Trophoblast cell (in vitro differentiated cells and primary cell): ENCODE measurements around the gene ASB7.
A peak's percentile ranks its signal among the peaks of the same experiment; 100 is the strongest.

Source experiments
- DNase-seq, 2 donors: peaks; one replicate each; pipeline ENCODE4 v3.0.0-alpha.2; 2016
- H2AFZ ChIP-seq: 2 replicates; pipeline ENCODE4 v1.6.1; 2013; ENCODE audit warnings: low read length, moderate library complexity, mild to moderate bottlenecking; ENCODE audit not compliant: insufficient read depth, poor library complexity
- H2AK5ac ChIP-seq: 2 replicates; pipeline ENCODE4 v1.6.1; 2013; ENCODE audit warnings: mild to moderate bottlenecking, low read length
- H2BK120ac ChIP-seq: 2 replicates; pipeline ENCODE4 v1.6.1; 2013; ENCODE audit warnings: low read length, mild to moderate bottlenecking, moderate library complexity; ENCODE audit not compliant: insufficient read depth, poor library complexity
- H2BK12ac ChIP-seq: 2 replicates; pipeline ENCODE4 v1.6.1; 2013; ENCODE audit warnings: mild to moderate bottlenecking, low read length, moderate library complexity
- H2BK5ac ChIP-seq: 2 replicates; pipeline ENCODE4 v1.6.1; 2013; ENCODE audit warnings: low read length, low read depth, moderate library complexity, mild to moderate bottlenecking; ENCODE audit not compliant: poor library complexity
- H3K14ac ChIP-seq: 2 replicates; pipeline ENCODE4 v1.6.1; 2013; ENCODE audit warnings: mild to moderate bottlenecking, low read length
- H3K18ac ChIP-seq: 2 replicates; pipeline ENCODE4 v1.6.1; 2013; ENCODE audit warnings: mild to moderate bottlenecking, low read length
- H3K23ac ChIP-seq: 2 replicates; pipeline ENCODE4 v1.6.1; 2013; ENCODE audit warnings: low read length
- H3K27ac ChIP-seq: 2 replicates; pipeline ENCODE4 v1.5.1; 2013; ENCODE audit warnings: low read depth, mild to moderate bottlenecking, inconsistent platforms, low read length, moderate library complexity
- H3K27me3 ChIP-seq: 2 replicates; pipeline ENCODE4 v1.6.1; 2013; ENCODE audit warnings: inconsistent platforms, mild to moderate bottlenecking, low read length, moderate library complexity; ENCODE audit not compliant: insufficient read depth
- H3K36me3 ChIP-seq, 2 experiments: 1 replicate in 1 of 2; 2 replicates in 1 of 2; pipeline ENCODE4 v1.6.1; 2013; ENCODE audit warnings: low read length in 2 of 2, mild to moderate bottlenecking in 2 of 2, moderate library complexity in 1 of 2; ENCODE audit not compliant: insufficient read depth in 2 of 2, control insufficient read depth in 1 of 2
- H3K4ac ChIP-seq: 2 replicates; pipeline ENCODE4 v1.6.1; 2013; ENCODE audit warnings: low read depth, mild to moderate bottlenecking, low read length, moderate library complexity
- H3K4me1 ChIP-seq, 2 experiments: 1 replicate in 1 of 2; 2 replicates in 1 of 2; pipeline ENCODE4 v1.6.1; 2013; ENCODE audit warnings: low read length in 2 of 2, mild to moderate bottlenecking in 2 of 2, moderate library complexity in 1 of 2; ENCODE audit not compliant: insufficient read depth in 2 of 2, control insufficient read depth in 1 of 2
- H3K4me2 ChIP-seq: 2 replicates; pipeline ENCODE4 v1.6.1; 2013; ENCODE audit warnings: inconsistent platforms, mild to moderate bottlenecking, low read length, moderate library complexity
- H3K4me3 ChIP-seq: 2 replicates; pipeline ENCODE4 v1.5.1; 2013; ENCODE audit warnings: mild to moderate bottlenecking, low read depth, low read length, inconsistent platforms
- H3K79me1 ChIP-seq: one replicate; pipeline ENCODE4 v1.6.1; 2013; ENCODE audit warnings: low read length
- H3K79me2 ChIP-seq: 2 replicates; pipeline ENCODE4 v1.6.1; 2013; ENCODE audit warnings: low read length, mild to moderate bottlenecking; ENCODE audit not compliant: control insufficient read depth, insufficient read depth, poor library complexity
- H3K9ac ChIP-seq: 2 replicates; pipeline ENCODE4 v1.6.1; 2013; ENCODE audit warnings: mild to moderate bottlenecking, low read length
- H3K9me3 ChIP-seq: 2 replicates; pipeline ENCODE4 v1.6.1; 2013; ENCODE audit warnings: low read depth, mild to moderate bottlenecking, control low read depth, inconsistent platforms, low read length; ENCODE audit not compliant: insufficient read depth
- H4K12ac ChIP-seq: 2 replicates; pipeline ENCODE4 v1.6.1; 2013; ENCODE audit warnings: low read depth, mild to moderate bottlenecking, low read length, moderate library complexity
- H4K8ac ChIP-seq: 2 replicates; pipeline ENCODE4 v1.6.1; 2013; ENCODE audit warnings: low read depth, mild to moderate bottlenecking, low read length, moderate library complexity
- H4K91ac ChIP-seq: one replicate; pipeline ENCODE4 v1.6.1; 2013; ENCODE audit warnings: low read depth, mild to moderate bottlenecking, low read length, moderate library complexity
- WGBS: extraction: QIAGEN DNeasy Blood & Tissue Kit; methylation state at CpG from one replicate; pipeline ENCODE4 v1.1.7; 2013; ENCODE audit warnings: missing lambda C conversion rate; ENCODE audit not compliant: insufficient read length, insufficient coverage; ENCODE audit errors: extremely low coverage; 5-methylcytosine and 5-hydroxymethylcytosine counted together

The ASB7 gene

GRCh38 chr15:100691321-100691720, 88.9 kb downstream of the ASB7 start:
- H3K79me2 ChIP-seq: no peaks in the 10 kb centered on the region
- no peak for DNase-seq
- no peak overlapping the region for H4K91ac ChIP-seq
- no peaks in the 10 kb centered on the region for H3K27me3 ChIP-seq
- no peaks in the 10 kb centered on the region for H3K79me1 ChIP-seq
- no peaks in the 10 kb centered on the region for H3K36me3 ChIP-seq
- H3K4me3 ChIP-seq: no peak overlapping the region
- H2BK5ac ChIP-seq: no peak overlapping the region
- no CpG with 5 or more reads among the region's 4 CpGs for WGBS
- H3K4me2 ChIP-seq: no peak overlapping the region
- no peak overlapping the region for H4K12ac ChIP-seq
- no peak overlapping the region for H2BK12ac ChIP-seq
- H3K9me3 ChIP-seq: no peaks in the 10 kb centered on the region
- no peak overlapping the region for H4K8ac ChIP-seq
- H2AK5ac ChIP-seq: no peak overlapping the region
- H3K27ac ChIP-seq: no peak overlapping the region
- H3K4me1 ChIP-seq: peaks cover 9 to 10% of the 10 kb centered on the region in 2 experiments
- no peak overlapping the region for H3K9ac ChIP-seq
- H3K23ac ChIP-seq: no peak overlapping the region
- H3K14ac ChIP-seq: no peak overlapping the region
- no peak overlapping the region for H2AFZ ChIP-seq
- no peak overlapping the region for H3K4ac ChIP-seq
- H2BK120ac ChIP-seq: no peak overlapping the region
- H3K18ac ChIP-seq: no peak overlapping the region

DNA sequence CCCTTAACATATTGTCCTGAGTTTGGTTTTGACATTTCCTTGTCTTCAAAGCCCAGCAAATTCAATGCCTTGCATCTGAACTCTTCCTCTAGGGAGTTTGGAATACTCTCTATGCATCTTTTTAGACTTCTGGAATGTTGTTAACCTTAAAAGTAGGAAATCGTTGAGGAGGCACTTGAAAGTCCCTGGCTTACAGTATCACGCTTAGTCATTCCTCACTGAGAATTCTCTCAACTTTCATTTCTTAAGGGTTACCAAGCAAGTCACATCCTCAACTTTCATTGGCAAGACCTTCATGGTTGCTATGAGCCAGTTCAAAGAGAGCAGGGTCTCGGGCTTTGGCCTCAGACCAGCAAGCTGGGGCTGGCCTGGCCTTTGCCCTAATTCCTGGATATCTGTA, 89.9 kb downstream of the ASB7 start:
- Histone ChIP-seq H4K91ac (no peak overlapping the region), H3K18ac (no peak overlapping the region), H3K4ac (no peak overlapping the region), H3K79me1 (no peaks in the 10 kb centered on the region), H2BK12ac (no peak overlapping the region), H3K27me3 (no peaks in the 10 kb centered on the region), H3K79me2 (no peaks in the 10 kb centered on the region), H4K12ac (no peak overlapping the region), H3K4me1 (peaks cover 9 to 10% of the 10 kb centered on the region in 2 experiments), H3K4me2 (no peak overlapping the region), H3K9ac (no peak overlapping the region), H4K8ac (no peak overlapping the region), H2BK5ac (no peak overlapping the region), H3K23ac (no peak overlapping the region), H3K27ac (no peak overlapping the region), H3K36me3 (no peaks in the 10 kb centered on the region), H2BK120ac (no peak overlapping the region), H3K14ac (no peak overlapping the region), H3K4me3 (no peak overlapping the region), H3K9me3 (no peaks in the 10 kb centered on the region), H2AFZ (no peak overlapping the region), H2AK5ac (no peak overlapping the region)
- WGBS: no CpG with 5 or more reads among the region's 3 CpGs
- DNase-seq: no peak

GRCh38 chr15:100692671-100693070, 90.3 kb downstream of the ASB7 start:
- H3K4me1 ChIP-seq: peaks cover 9 to 10% of the 10 kb centered on the region in 2 experiments
- no peak overlapping the region for H3K14ac ChIP-seq
- no peak overlapping the region for H3K4me2 ChIP-seq
- H2BK12ac ChIP-seq: no peak overlapping the region
- H3K23ac ChIP-seq: no peak overlapping the region
- no peaks in the 10 kb centered on the region for H3K9me3 ChIP-seq
- no peaks in the 10 kb centered on the region for H3K79me2 ChIP-seq
- WGBS: no CpG with 5 or more reads among the region's 7 CpGs
- no peak for DNase-seq
- no peak overlapping the region for H2AK5ac ChIP-seq
- no peak overlapping the region for H2BK5ac ChIP-seq
- no peaks in the 10 kb centered on the region for H3K79me1 ChIP-seq
- no peak overlapping the region for H2BK120ac ChIP-seq
- H3K18ac ChIP-seq: no peak overlapping the region
- no peak overlapping the region for H3K9ac ChIP-seq
- no peak overlapping the region for H3K27ac ChIP-seq
- no peaks in the 10 kb centered on the region for H3K36me3 ChIP-seq
- H3K4ac ChIP-seq: no peak overlapping the region
- no peak overlapping the region for H3K4me3 ChIP-seq
- no peak overlapping the region for H4K12ac ChIP-seq
- no peak overlapping the region for H4K91ac ChIP-seq
- H2AFZ ChIP-seq: no peak overlapping the region
- H3K27me3 ChIP-seq: no peaks in the 10 kb centered on the region
- no peak overlapping the region for H4K8ac ChIP-seq

DNA sequence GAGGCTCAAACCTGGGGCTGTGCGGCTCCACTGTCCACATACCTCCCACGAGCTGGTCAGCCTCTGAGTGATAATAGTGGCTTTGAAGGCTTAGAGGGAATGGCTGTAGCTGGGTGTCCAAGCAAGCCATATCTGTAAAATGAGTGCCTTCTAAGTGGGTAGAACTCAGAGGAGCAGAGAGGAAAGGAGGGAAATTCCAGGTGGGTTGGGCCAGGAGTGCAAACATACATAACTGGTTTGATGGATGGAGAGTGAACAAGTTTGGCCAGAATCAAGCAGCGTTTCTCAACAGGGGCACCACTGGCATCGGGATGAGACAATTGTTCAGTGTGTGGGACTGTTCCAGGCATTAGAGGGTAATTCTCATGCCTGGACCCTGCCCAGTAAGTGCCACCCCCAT, 91.1 kb downstream of the ASB7 start:
- no peak overlapping the region for H3K4ac ChIP-seq
- no peak overlapping the region for H3K23ac ChIP-seq
- no peak overlapping the region for H3K4me2 ChIP-seq
- WGBS: no CpG with 5 or more reads among the region's 4 CpGs
- no peaks in the 10 kb centered on the region for H3K27me3 ChIP-seq
- H3K4me1 ChIP-seq: peaks cover 3 to 4% of the 10 kb centered on the region in 2 experiments
- peak in 1 of 2 donors; percentile 18 for DNase-seq
- no peaks in the 10 kb centered on the region for H3K36me3 ChIP-seq
- no peak overlapping the region for H3K18ac ChIP-seq
- H3K79me2 ChIP-seq: no peaks in the 10 kb centered on the region
- H4K91ac ChIP-seq: no peak overlapping the region
- H2BK120ac ChIP-seq: no peak overlapping the region
- no peak overlapping the region for H4K12ac ChIP-seq
- H2AFZ ChIP-seq: no peak overlapping the region
- H3K4me3 ChIP-seq: no peak overlapping the region
- no peak overlapping the region for H3K27ac ChIP-seq
- no peaks in the 10 kb centered on the region for H3K79me1 ChIP-seq
- H3K9me3 ChIP-seq: no peaks in the 10 kb centered on the region
- H4K8ac ChIP-seq: no peak overlapping the region
- no peak overlapping the region for H2BK5ac ChIP-seq
- no peak overlapping the region for H3K14ac ChIP-seq
- no peak overlapping the region for H3K9ac ChIP-seq
- no peak overlapping the region for H2AK5ac ChIP-seq
- H2BK12ac ChIP-seq: no peak overlapping the region
